GM19035 (cell line): ENCODE data around the gene CFAP54.
"Not testable (repeated sequence)": the region's sequence is repeated elsewhere in the genome, so short reads cannot be mapped to it uniquely, and the experiment has no call there.

Source experiments
- ATAC-seq: cut with Tn5 transposase; IDR thresholded peaks from one replicate; pipeline ENCODE4 v1.9.1; 2021; ENCODE audit not compliant: unreplicated experiment

The CFAP54 gene

GRCh38 chr12:96474206-96474605 lies 15.2 kb upstream of the CFAP54 start:
- ATAC-seq: no peak

GRCh38 chr12:96478011-96478410 lies 11.4 kb upstream of the CFAP54 start:
- no peak for ATAC-seq

GRCh38 chr12:96482086-96482485 lies 7.3 kb upstream of the CFAP54 start:
- ATAC-seq: no peak

- ATAC-seq: no peak
Observed at GRCh38 chr12:96483116-96483515, 6.3 kb upstream of the CFAP54 start.

GRCh38 chr12:96486751-96487613 lies 2.4 kb upstream of the CFAP54 start:
- no peak for ATAC-seq

- no peak for ATAC-seq
Observed at GRCh38 chr12:96487634-96488033, 1.7 kb upstream of the CFAP54 start.

- no peak for ATAC-seq
Observed at GRCh38 chr12:96493106-96493505, 3.7 kb downstream of the CFAP54 start.

- not testable (repeated sequence) for ATAC-seq
Observed at GRCh38 chr12:96494154-96494553, 4.8 kb downstream of the CFAP54 start.

GRCh38 chr12:96495155-96495554 lies 5.8 kb downstream of the CFAP54 start:
- no peak for ATAC-seq

GRCh38 chr12:96495841-96496545 lies 6.6 kb downstream of the CFAP54 start:
- no peak for ATAC-seq

GRCh38 chr12:96496944-96497343 lies 7.6 kb downstream of the CFAP54 start:
- ATAC-seq: no peak

GRCh38 chr12:96497855-96498254 lies 8.5 kb downstream of the CFAP54 start:
- no peak for ATAC-seq

- no peak for ATAC-seq
Observed at GRCh38 chr12:96500693-96501092, 11.3 kb downstream of the CFAP54 start.

GRCh38 chr12:96501133-96501761 lies 11.9 kb downstream of the CFAP54 start:
- ATAC-seq: peak; percentile 72

- ATAC-seq: peak; percentile 28
Observed at GRCh38 chr12:96501908-96502307, 12.5 kb downstream of the CFAP54 start.

- peak; percentile 64 for ATAC-seq
Observed at GRCh38 chr12:96502477-96502876, 13.1 kb downstream of the CFAP54 start.

- ATAC-seq: no peak
Observed at GRCh38 chr12:96502949-96503532, 13.7 kb downstream of the CFAP54 start.

- no peak for ATAC-seq
Observed at GRCh38 chr12:96503976-96504375, 14.6 kb downstream of the CFAP54 start.

GRCh38 chr12:96506776-96507175 lies 17.4 kb downstream of the CFAP54 start:
- ATAC-seq: no peak

- no peak for ATAC-seq
Observed at GRCh38 chr12:96510306-96510764, 21.0 kb downstream of the CFAP54 start.

GRCh38 chr12:96513166-96513565 lies 23.8 kb downstream of the CFAP54 start:
- no peak for ATAC-seq
